HL-60 (cell line): ENCODE results near the gene ETHE1.

Source experiments
- CTCF ChIP-seq: IDR thresholded peaks from one replicate; pipeline ENCODE4 v1.5.1; 2011; ENCODE audit warnings: low read length, control low read depth, inconsistent platforms; ENCODE audit not compliant: insufficient read depth
- GABPA ChIP-seq: IDR thresholded peaks from 2 replicates; pipeline ENCODE4 v1.6.1; 2012; ENCODE audit warnings: low read depth
- POLR2AphosphoS5 ChIP-seq: IDR thresholded peaks from 2 replicates; pipeline ENCODE4 v1.6.1; 2012; ENCODE audit warnings: low read depth
- REST ChIP-seq: IDR thresholded peaks from 2 replicates; pipeline ENCODE4 v1.6.1; 2012; ENCODE audit warnings: low read depth; ENCODE audit not compliant: insufficient replicate concordance

GRCh38 chr19:43474487-43474886 is 52.5 kb downstream of the ETHE1 start:
- no peak for TF ChIP-seq POLR2AphosphoS5
- TF ChIP-seq CTCF: no peak
- TF ChIP-seq GABPA: no peak
- TF ChIP-seq REST: no peak
